Measurements from ENCODE around the gene LYRM9. TPM values are rescaled to one million over a fixed set of nuclear protein-coding genes. Genes with fewer than 3 reads are reported as not detected.

Gene LYRM9
- total RNA-seq, 6 donors from 2014 or later: 9.1 to 26.8 (median 14.4) TPM

DNA sequence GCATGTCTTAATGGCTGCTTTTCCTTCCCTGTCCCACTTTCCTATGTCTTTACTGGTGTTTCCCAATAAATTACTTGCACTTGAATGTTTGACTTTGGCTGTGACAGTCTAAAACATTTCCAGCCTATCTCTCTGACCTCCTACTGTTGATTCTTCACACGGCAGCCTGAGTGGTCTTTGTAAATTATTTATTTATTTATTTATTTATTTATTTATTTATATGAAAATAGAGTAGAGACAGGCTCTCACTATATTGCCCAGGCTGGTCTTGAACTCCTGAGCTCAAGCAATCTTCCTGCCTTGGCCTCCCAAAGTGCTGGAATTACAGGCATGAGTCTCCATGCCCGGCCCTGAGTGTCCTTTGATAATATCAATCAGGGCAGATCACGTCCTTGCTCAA lies 28.4 kb upstream of the LYRM9 start:
- Histone ChIP-seq H3K27me3 (no peaks in the 10 kb centered on the region), H3K4me1 (no peaks in the 10 kb centered on the region), H3K9me3 (no peaks in the 10 kb centered on the region), H3K4me3 (no peak overlapping the region), H3K27ac (no peak overlapping the region), H3K36me3 (no peaks in the 10 kb centered on the region)
- ATAC-seq (ENCODE audit: low FRiP score in 2 of 2): no peak
- TF ChIP-seq POLR2AphosphoS5 (IDR thresholded peaks at IDR 0.05) (no peak), EP300 (IDR thresholded peaks at IDR 0.05) (no peak)
- 80 to 85% methylated on average over 3 of the region's 3 CpGs for WGBS, 2 donors
- DNase-seq: no peak

DNA sequence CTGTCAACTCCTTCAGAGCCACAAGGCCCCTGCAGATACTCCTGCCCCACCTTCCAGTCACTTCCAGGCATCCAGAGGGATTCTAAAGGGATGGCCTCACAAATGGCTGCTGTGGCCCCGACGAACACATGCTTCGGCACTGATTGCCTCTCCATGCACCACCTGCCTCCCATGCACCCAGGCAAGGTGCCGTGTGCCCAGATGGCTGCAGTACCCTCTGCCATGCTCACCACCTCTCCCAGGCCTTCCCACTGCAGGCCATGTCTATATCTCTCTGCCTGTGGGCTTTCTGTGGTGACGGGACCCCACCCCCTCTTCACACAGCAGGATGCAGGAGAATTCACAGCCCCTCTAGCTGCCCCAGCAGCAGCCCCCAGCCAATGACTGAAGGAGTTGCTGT lies 27.9 kb upstream of the LYRM9 start:
- Histone ChIP-seq H3K9me3 (no peaks in the 10 kb centered on the region), H3K27me3 (no peaks in the 10 kb centered on the region), H3K4me3 (no peak overlapping the region), H3K36me3 (no peaks in the 10 kb centered on the region), H3K27ac (no peak overlapping the region), H3K4me1 (no peaks in the 10 kb centered on the region)
- TF ChIP-seq POLR2A (IDR thresholded peaks at IDR 0.05) (no peak), CTCF (IDR thresholded peaks at IDR 0.05) (no peak), EP300 (IDR thresholded peaks at IDR 0.05) (no peak), POLR2AphosphoS5 (IDR thresholded peaks at IDR 0.05) (no peak)
- ATAC-seq (ENCODE audit: low FRiP score in 2 of 2) (peak in 1 of 2 donors; percentile 67), DNase-seq (no peak)
- 80 to 86% methylated on average over 5 of the region's 5 CpGs for WGBS, 2 donors

GRCh38 chr17:27920569-27920968 lies 27.4 kb upstream of the LYRM9 start:
- no peak for TF ChIP-seq POLR2AphosphoS5 (IDR thresholded peaks at IDR 0.05)
- TF ChIP-seq CTCF (IDR thresholded peaks at IDR 0.05): no peak
- no peak for TF ChIP-seq EP300 (IDR thresholded peaks at IDR 0.05)
- no peak for TF ChIP-seq POLR2A (IDR thresholded peaks at IDR 0.05)
- no peaks in the 10 kb centered on the region for H3K4me1 ChIP-seq
- no peak overlapping the region for H3K27ac ChIP-seq
- no peaks in the 10 kb centered on the region for H3K36me3 ChIP-seq
- 89 to 90% methylated on average over 3 of the region's 3 CpGs for WGBS, 2 donors
- H3K9me3 ChIP-seq: no peaks in the 10 kb centered on the region
- ATAC-seq (ENCODE audit: low FRiP score in 2 of 2): no peak
- no peak for DNase-seq
- no peak overlapping the region for H3K4me3 ChIP-seq
- no peaks in the 10 kb centered on the region for H3K27me3 ChIP-seq

DNA sequence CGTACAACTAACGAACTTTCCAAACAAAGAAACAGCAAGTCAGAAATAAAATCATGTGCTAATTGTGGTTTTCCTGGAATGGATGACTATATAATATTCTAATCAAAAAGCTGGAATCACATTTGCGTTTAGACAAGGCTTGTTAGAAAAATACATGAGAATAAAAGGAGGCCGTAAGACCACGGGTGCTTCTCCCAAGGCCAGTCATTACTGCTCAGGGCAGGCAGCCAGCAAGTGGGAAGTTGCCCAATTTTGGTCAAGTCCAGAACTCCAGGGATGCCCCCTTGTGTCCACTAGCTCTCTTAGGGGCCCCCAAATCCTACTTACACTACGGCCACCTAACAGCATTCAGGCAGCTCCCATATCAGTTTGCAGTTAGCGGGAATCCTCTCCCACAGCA lies 25.9 kb upstream of the LYRM9 start:
- no peak for ATAC-seq (ENCODE audit: low FRiP score in 2 of 2)
- DNase-seq: no peak

DNA sequence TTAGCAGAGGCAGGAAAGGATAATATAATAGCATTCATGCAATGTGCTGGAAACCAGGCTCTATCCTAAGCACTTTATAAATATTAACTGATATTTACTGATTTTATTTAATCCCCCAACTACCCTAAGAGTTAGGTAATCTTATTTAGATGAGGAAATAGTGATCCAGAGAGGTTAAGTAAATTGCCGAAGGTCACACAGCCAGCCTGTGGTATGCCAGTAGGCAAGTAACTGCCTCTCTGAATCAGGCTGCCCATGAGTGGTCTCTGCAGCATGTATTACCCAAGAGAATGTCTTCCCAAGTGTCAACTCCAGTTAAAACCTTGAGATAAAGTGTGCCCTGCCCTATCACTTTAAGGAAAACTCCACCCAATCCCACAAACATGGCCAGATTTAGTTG lies 25.3 kb upstream of the LYRM9 start:
- no peak for DNase-seq
- Histone ChIP-seq H3K27me3 (no peaks in the 10 kb centered on the region), H3K9me3 (no peaks in the 10 kb centered on the region), H3K4me1 (no peaks in the 10 kb centered on the region), H3K4me3 (no peak overlapping the region), H3K36me3 (no peaks in the 10 kb centered on the region), H3K27ac (no peak overlapping the region)
- no peak for ATAC-seq (ENCODE audit: low FRiP score in 2 of 2)
- WGBS, 2 donors: 94 to 100% methylated on average over 1 of the region's 1 CpG
- TF ChIP-seq POLR2A (IDR thresholded peaks at IDR 0.05) (no peak), CTCF (IDR thresholded peaks at IDR 0.05) (no peak), POLR2AphosphoS5 (IDR thresholded peaks at IDR 0.05) (no peak), EP300 (IDR thresholded peaks at IDR 0.05) (no peak)

More for the DNA sequence above, 25.9 kb upstream of the LYRM9 start:
- no peaks in the 10 kb centered on the region for H3K4me1 ChIP-seq
- H3K27ac ChIP-seq: no peak overlapping the region
- no peak overlapping the region for H3K4me3 ChIP-seq
- no peaks in the 10 kb centered on the region for H3K9me3 ChIP-seq
- WGBS, 2 donors: 77 to 80% methylated on average over 7 of the region's 7 CpGs
- TF ChIP-seq POLR2A (IDR thresholded peaks at IDR 0.05): no peak
- TF ChIP-seq POLR2AphosphoS5 (IDR thresholded peaks at IDR 0.05): no peak
- no peak for TF ChIP-seq EP300 (IDR thresholded peaks at IDR 0.05)
- no peak for TF ChIP-seq CTCF (IDR thresholded peaks at IDR 0.05)
- H3K36me3 ChIP-seq: no peaks in the 10 kb centered on the region
- no peaks in the 10 kb centered on the region for H3K27me3 ChIP-seq
